Kidney (tissue), 14 donors: ENCODE data around the gene SACS. TPM values are rescaled to one million over a fixed set of nuclear protein-coding genes. Genes with fewer than 3 reads are reported as not detected.

Source experiments
- DNase-seq, 5 donors: peaks; one replicate each; pipeline ENCODE4 v3.0.0-alpha.2; 2013 to 2020
- FAIRE-seq: peaks from 2 replicates; lab custom pipeline; 2012; peaks lifted over from hg19 to GRCh38; lab: Jason Lieb, UNC
- H3K27ac ChIP-seq, 2 donors: one replicate each; pipeline ENCODE4 v1.7.0; 2013; ENCODE audit warnings: low read depth in 2 of 2, low read length in 2 of 2, inconsistent platforms in 1 of 2
- H3K27me3 ChIP-seq: one replicate; pipeline ENCODE4 v1.7.1; 2013; ENCODE audit warnings: low read length, inconsistent platforms; ENCODE audit not compliant: control insufficient read depth, insufficient read depth
- H3K36me3 ChIP-seq, 3 donors: one replicate each; pipeline versions ENCODE4 v1.7.0 to v1.7.1; 2013; ENCODE audit warnings: low read length in 3 of 3, control low read depth in 1 of 3, inconsistent platforms in 1 of 3; ENCODE audit not compliant: insufficient read depth in 3 of 3, control insufficient read depth in 2 of 3
- H3K4me1 ChIP-seq, 3 donors: one replicate each; pipeline versions ENCODE4 v1.7.0 to v1.7.1; 2013; ENCODE audit warnings: low read length in 3 of 3, inconsistent platforms in 1 of 3, low read depth in 1 of 3; ENCODE audit not compliant: control insufficient read depth in 2 of 3, insufficient read depth in 2 of 3
- H3K4me3 ChIP-seq, 3 donors: one replicate each; pipeline versions ENCODE4 v1.7.0 to v1.8.1; 2013; ENCODE audit warnings: low read length in 3 of 3, control low read depth in 1 of 3, inconsistent platforms in 1 of 3
- H3K9ac ChIP-seq, 3 donors: one replicate each; pipeline versions ENCODE4 v1.7.0 to v1.7.1; 2013; ENCODE audit warnings: low read length in 3 of 3, control low read depth in 1 of 3, inconsistent platforms in 1 of 3
- H3K9me3 ChIP-seq, 3 donors: one replicate each; pipeline versions ENCODE4 v1.7.0 to v1.7.1; 2013; ENCODE audit warnings: low read length in 3 of 3, control low read depth in 1 of 3, inconsistent platforms in 1 of 3; ENCODE audit not compliant: control insufficient read depth in 2 of 3, insufficient read depth in 1 of 3
- intact Hi-C: fragments of 100-400 bp; cut with DNase I; formaldehyde crosslinking; loops from one replicate; pipeline ENCODE4 v1.11.1; 2022
- polyA plus RNA-seq: library from polyadenylated mRNA; stranded (reverse); fragments of 350-450 nt; fragmentation: Illumina TruSeq; extraction: RNeasy Lipid Tissue Mini Kit (QIAGEN cat#74804); gene quantifications from one replicate; pipeline ENCODE4 v1.2.3, GENCODE V29; 2014; ENCODE audit warnings: low read depth, low replicate concordance; ENCODE audit not compliant: insufficient read depth
- total RNA-seq: library from RNA; stranded (reverse); fragmentation: NEBNext Ultra II Directional; extraction: Animal tissue kit (Norgen Biotek cat#: 25700); gene quantifications from one replicate; pipeline ENCODE4 v1.2.1, GENCODE V29; 2021
- TF ChIP-seq, protein P1 (sequence below): IDR thresholded peaks from 3 replicates; pipeline ENCODE4 v1.5.1; 2012; ENCODE audit warnings: mild to moderate bottlenecking, moderate library complexity, borderline replicate concordance; ENCODE audit not compliant: insufficient read depth; ENCODE audit errors: extremely low read depth
- donor health status: control.
- donor health status: control.
- donor health status: control.
- donor health status: control.
- donor health status: control.
- donor health status: DM: yes; HTN: yes; CAD: no.
- donor health status: Normal renal cell carcinoma (clear cell type).

Gene SACS
- total and polyA plus RNA-seq, 2 donors from 2014 or later = 0.58 to 12.5 TPM

DNA sequence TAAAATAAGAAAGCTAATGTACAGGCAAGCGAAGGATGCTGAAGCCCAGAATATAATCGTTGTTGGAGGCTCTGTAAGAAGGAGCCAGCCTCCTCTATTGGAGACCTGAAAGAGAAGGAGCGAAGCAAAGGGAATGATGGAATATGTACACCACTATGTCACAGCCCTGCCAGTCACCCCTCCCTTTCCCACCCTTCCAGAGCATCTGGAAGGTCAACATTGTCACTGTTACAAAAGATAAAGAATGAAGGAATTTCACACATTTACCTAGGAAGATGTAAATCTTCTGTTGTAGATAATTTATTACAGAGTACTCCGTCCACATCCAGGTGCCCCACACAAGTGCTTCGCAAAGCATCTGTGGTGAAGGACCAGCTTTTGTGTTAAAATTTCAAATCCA is 39.7 kb upstream of the SACS start:
- no peak for DNase-seq
- Histone ChIP-seq H3K9me3 (no peaks in the 10 kb centered on the region), H3K27ac (no peak overlapping the region), H3K4me3 (no peak overlapping the region), H3K27me3 (no peaks in the 10 kb centered on the region), H3K9ac (no peak overlapping the region), H3K36me3 (no peaks in the 10 kb centered on the region), H3K4me1 (no peaks in the 10 kb centered on the region)
- intact Hi-C loops = no loop called here
- TF ChIP-seq, protein P1, sequence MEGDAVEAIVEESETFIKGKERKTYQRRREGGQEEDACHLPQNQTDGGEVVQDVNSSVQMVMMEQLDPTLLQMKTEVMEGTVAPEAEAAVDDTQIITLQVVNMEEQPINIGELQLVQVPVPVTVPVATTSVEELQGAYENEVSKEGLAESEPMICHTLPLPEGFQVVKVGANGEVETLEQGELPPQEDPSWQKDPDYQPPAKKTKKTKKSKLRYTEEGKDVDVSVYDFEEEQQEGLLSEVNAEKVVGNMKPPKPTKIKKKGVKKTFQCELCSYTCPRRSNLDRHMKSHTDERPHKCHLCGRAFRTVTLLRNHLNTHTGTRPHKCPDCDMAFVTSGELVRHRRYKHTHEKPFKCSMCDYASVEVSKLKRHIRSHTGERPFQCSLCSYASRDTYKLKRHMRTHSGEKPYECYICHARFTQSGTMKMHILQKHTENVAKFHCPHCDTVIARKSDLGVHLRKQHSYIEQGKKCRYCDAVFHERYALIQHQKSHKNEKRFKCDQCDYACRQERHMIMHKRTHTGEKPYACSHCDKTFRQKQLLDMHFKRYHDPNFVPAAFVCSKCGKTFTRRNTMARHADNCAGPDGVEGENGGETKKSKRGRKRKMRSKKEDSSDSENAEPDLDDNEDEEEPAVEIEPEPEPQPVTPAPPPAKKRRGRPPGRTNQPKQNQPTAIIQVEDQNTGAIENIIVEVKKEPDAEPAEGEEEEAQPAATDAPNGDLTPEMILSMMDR = no peak
- no peak for FAIRE-seq

DNA sequence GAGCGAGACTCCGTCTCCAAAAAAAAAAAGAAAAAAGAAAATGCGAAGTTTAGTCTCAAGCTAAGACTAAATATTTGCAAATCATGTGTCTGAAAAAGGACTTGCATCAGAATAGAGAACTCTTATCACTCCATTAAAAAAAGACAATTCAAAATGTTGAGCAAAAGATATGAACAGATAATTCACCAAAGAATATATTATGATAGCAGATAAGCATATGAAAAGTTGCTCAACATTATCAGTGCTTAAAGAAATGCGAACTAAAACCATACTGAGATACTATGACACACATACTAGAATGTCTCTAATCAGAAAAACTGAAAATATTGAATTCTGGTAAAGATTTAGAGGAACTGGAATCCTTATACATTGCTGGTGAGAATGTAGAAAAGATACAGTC is 38.7 kb upstream of the SACS start:
- H3K27me3 ChIP-seq = no peaks in the 10 kb centered on the region
- no peak for DNase-seq
- H3K4me1 ChIP-seq = peaks cover 0 to under 1% (median 0%) of the 10 kb centered on the region in 3 donors
- no peak overlapping the region for H3K4me3 ChIP-seq
- TF ChIP-seq, protein P1 = no peak
- no peaks in the 10 kb centered on the region for H3K9me3 ChIP-seq
- H3K9ac ChIP-seq = no peak overlapping the region
- no peak overlapping the region for H3K27ac ChIP-seq
- H3K36me3 ChIP-seq = no peaks in the 10 kb centered on the region
- intact Hi-C loops = no loop called here
- FAIRE-seq = no peak

DNA sequence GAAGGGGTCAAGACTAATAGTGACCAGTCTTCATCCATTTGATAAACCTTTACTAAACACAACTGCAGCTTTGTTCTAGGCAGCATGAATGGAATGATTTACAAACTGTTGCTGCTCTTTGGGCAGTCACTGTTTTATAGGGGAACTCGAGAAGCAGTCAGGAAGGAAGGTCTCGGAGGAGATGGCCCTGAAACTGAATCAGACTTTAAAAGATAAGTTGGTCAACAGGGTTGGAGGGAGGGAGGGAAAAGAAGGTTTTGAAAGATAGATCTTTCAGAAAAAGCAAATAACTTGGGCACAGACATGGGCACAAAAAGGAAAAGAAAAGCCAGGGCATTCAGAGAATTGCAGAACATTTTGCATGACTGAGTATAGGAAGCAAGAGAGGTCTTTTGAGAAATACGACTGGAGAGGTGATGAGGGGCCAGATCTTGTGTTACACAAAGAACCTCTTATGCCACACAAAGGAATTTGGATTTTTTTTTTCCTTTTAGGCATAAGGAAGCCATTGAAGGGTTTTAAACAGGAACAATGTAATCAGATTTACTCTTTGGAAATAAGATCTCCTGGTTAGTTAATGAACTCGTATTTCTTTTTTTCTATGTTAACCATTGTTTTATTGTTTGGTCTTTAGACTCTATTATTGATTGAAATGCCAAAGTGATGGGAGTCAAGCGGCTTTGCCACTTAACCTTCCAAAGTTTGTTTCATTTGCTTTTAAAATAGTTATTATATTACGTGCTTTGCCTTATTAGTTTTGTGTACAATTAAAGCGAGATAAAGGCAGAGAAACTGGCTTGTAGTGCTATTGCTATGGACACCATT is 37.5 kb upstream of the SACS start:
- FAIRE-seq (no peak), DNase-seq (peak in 3 of 5 donors; percentile 71 to 90 (median 78))
- H3K27me3 ChIP-seq = no peaks in the 10 kb centered on the region
- peaks cover 0 to 3% (median 0%) of the 10 kb centered on the region in 3 donors for H3K4me1 ChIP-seq
- no peak overlapping the region for H3K4me3 ChIP-seq
- no peak overlapping the region for H3K27ac ChIP-seq
- no peak overlapping the region for H3K9ac ChIP-seq
- TF ChIP-seq, protein P1 = no peak
- no peaks in the 10 kb centered on the region for H3K36me3 ChIP-seq
- no peaks in the 10 kb centered on the region for H3K9me3 ChIP-seq
- intact Hi-C loops = no loop called here
